AG04450 (cell line): ENCODE measurements around the gene PPM1L. TPM values are rescaled to one million over a fixed set of nuclear protein-coding genes. Genes with fewer than 3 reads are reported as not detected.

Source experiments
- CTCF ChIA-PET: fragments of 300-600, 350-600 bp; formaldehyde crosslinking; extraction: SDS; loops from one replicate; lab custom pipeline; 2022; ENCODE audit warnings: antibody characterized with exemption, inconsistent platforms; lab: Charles Lee
- POLR2A ChIA-PET: fragments of 350-600 bp; formaldehyde crosslinking; extraction: SDS; loops from one replicate; lab custom pipeline; 2021; ENCODE audit warnings: antibody characterized with exemption, inconsistent platforms; lab: Yijun Ruan, JAX
- DNase-seq: peaks from one replicate; pipeline ENCODE4 v3.0.0-alpha.2; 2011; ENCODE audit warnings: low read depth, low spot score
- H3K27ac ChIP-seq: one replicate; pipeline ENCODE4 v1.5.1; 2012; ENCODE audit warnings: low read depth, low read length, control low read depth
- H3K27me3 ChIP-seq: one replicate; pipeline ENCODE4 v1.6.0; 2012; ENCODE audit warnings: low read length; ENCODE audit not compliant: control insufficient read depth, insufficient read depth
- H3K4me3 ChIP-seq: 2 replicates; pipeline ENCODE4 v1.5.1; 2011; ENCODE audit warnings: mild to moderate bottlenecking, low read depth, low read length, control low read depth
- H3K9me3 ChIP-seq: 2 replicates; pipeline ENCODE4 v1.5.1; 2012; ENCODE audit warnings: low read length; ENCODE audit not compliant: control insufficient read depth, insufficient read depth
- polyA plus RNA-seq: library from polyadenylated mRNA; depleted of rRNA; stranded (reverse); fragments of >200 nt; gene quantifications from 2 replicates; pipeline ENCODE4 v1.2.3, GENCODE V29; 2011
- TF ChIP-seq, protein P1 (sequence below): IDR thresholded peaks from 2 replicates; pipeline ENCODE4 v1.5.1; 2011; ENCODE audit warnings: low read depth, low read length, control low read depth, inconsistent platforms

The PPM1L gene
- polyA plus RNA-seq, 1 experiment = 0.33 TPM

DNA sequence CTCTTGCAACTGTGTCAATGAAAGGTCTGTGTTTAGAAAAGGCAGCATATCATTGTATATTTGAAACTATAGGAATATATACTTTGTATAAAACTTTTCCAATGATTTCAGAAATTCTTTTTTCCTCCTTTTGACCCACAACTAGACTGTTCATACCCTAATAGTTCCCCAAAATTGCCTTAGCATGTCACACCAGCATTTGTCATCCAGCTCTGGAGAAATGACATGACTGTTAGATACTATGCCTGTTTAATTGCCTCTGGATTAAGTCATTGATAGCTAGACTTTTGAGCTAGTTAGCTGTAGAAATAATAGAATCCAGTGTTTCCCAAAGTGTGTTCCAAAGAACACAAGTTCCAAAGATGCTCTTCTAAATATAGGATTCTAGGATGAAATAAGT is 316.7 kb downstream of the PPM1L start:
- no peak for DNase-seq
- H3K27me3 ChIP-seq = no peaks in the 10 kb centered on the region
- H3K9me3 ChIP-seq = no peaks in the 10 kb centered on the region
- H3K27ac ChIP-seq = no peak overlapping the region
- POLR2A ChIA-PET = no interaction called here
- TF ChIP-seq, protein P1, sequence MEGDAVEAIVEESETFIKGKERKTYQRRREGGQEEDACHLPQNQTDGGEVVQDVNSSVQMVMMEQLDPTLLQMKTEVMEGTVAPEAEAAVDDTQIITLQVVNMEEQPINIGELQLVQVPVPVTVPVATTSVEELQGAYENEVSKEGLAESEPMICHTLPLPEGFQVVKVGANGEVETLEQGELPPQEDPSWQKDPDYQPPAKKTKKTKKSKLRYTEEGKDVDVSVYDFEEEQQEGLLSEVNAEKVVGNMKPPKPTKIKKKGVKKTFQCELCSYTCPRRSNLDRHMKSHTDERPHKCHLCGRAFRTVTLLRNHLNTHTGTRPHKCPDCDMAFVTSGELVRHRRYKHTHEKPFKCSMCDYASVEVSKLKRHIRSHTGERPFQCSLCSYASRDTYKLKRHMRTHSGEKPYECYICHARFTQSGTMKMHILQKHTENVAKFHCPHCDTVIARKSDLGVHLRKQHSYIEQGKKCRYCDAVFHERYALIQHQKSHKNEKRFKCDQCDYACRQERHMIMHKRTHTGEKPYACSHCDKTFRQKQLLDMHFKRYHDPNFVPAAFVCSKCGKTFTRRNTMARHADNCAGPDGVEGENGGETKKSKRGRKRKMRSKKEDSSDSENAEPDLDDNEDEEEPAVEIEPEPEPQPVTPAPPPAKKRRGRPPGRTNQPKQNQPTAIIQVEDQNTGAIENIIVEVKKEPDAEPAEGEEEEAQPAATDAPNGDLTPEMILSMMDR = no peak
- H3K4me3 ChIP-seq = no peak overlapping the region
- CTCF ChIA-PET = no interaction called here

DNA sequence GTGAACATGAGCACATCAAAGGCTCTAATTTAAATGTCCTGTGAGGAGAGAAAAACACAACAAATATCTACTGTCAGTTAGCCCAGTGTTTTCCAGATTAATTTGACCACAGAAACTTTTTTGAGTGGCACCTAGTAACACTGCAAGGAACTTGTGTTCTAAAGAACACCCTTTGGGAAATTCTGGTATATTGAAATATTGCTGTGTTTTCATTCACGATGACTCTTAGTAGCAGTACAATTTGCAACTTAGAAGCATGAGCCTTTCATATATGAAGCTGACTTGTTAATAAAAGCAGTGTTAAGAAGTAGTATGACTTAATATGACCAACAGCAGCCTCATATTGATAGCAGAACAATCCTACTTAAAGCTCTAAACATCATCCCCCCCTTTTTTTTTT is 317.1 kb downstream of the PPM1L start:
- no peak overlapping the region for H3K4me3 ChIP-seq
- CTCF ChIA-PET = no interaction called here
- POLR2A ChIA-PET = no interaction called here
- DNase-seq = no peak
- TF ChIP-seq, protein P1 = no peak
- H3K27me3 ChIP-seq = no peaks in the 10 kb centered on the region
- H3K9me3 ChIP-seq = no peaks in the 10 kb centered on the region
- H3K27ac ChIP-seq = no peak overlapping the region

DNA sequence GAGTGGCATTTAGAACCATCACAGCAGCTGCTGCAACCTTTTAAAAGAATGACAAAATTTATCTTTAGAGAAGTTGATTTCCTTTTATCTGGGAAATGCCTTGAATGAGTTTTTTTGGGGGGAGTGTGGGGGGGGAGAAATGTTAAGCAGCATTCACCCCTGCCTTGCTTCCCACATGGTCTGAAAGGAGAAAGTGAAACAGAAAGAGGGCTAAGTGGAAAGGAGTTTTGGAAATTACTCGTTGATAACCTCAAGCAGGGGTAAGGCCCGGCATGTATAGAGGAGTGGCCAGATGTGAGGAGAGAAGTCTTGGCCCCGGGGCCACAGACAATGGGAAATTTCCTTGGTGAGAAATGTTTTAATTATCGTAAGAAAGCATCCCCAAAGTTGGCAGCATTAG is 325.6 kb downstream of the PPM1L start:
- no peaks in the 10 kb centered on the region for H3K9me3 ChIP-seq
- ChIA-PET POLR2A (no interaction called here), CTCF (no interaction called here)
- TF ChIP-seq, protein P1 = no peak
- H3K27me3 ChIP-seq = no peaks in the 10 kb centered on the region
- H3K4me3 ChIP-seq = no peak overlapping the region
- DNase-seq = no peak
- H3K27ac ChIP-seq = no peak overlapping the region

DNA sequence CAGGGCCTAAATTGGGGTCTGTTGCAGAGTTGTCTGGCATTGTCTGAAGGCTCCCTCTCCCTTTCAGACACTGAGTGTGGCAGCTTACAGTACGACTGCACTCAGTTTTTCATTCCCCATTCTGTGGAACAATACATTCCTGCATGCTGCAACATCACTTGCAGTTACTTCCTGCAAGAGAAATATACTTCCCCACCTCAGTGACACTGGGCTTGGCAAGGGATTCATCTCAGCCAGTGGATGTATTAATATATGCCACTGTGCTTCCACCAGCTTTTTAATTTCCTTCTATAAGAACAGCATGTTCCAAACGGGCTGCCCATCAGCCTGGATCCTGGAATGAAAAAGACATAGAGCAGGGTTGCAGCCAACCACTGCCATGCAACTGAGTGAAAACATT is 326.0 kb downstream of the PPM1L start:
- Histone ChIP-seq H3K27me3 (no peaks in the 10 kb centered on the region), H3K27ac (no peak overlapping the region), H3K9me3 (no peaks in the 10 kb centered on the region), H3K4me3 (no peak overlapping the region)
- TF ChIP-seq, protein P1 = no peak
- DNase-seq = no peak
- POLR2A ChIA-PET = no interaction called here
- CTCF ChIA-PET = no interaction called here

DNA sequence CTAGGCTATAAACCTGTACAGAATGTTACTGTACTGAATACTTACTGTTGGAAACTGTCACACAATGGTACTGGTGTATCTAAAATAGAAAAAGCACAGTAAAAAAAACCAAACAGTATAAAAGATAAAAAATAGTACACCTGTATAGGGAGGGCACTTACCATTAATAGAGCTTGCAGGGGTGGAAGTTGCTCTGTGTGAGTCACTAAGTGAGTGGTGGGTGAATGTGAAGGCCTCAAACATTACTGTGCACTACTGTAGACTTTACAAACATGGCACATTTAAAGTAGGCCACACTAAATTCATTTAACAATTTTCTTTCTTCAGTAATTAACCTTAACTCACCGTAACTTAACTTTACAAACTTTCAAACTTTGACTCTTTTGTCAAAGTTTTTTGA is 327.1 kb downstream of the PPM1L start:
- H3K4me3 ChIP-seq = no peak overlapping the region
- H3K27me3 ChIP-seq = no peaks in the 10 kb centered on the region
- no peaks in the 10 kb centered on the region for H3K9me3 ChIP-seq
- CTCF ChIA-PET = interaction anchor here (0.8 to 1.2 kb wide), 2 partner anchors 14 to 192 kb away, joined by 3 read pairs; no protein-coding TSS in a partner anchor
- DNase-seq = no peak
- POLR2A ChIA-PET = no interaction called here
- no peak overlapping the region for H3K27ac ChIP-seq
- TF ChIP-seq, protein P1 = no peak
